HG02678 (cell line): ENCODE results near the gene IQGAP2.
"Not testable (repeated sequence)": the region's sequence is repeated elsewhere in the genome, so short reads cannot be mapped to it uniquely, and the experiment has no call there.

ENCODE experiments used
- ATAC-seq: cut with Tn5 transposase; IDR thresholded peaks from one replicate; pipeline ENCODE4 v1.9.1; 2021; ENCODE audit warnings: mild to moderate bottlenecking, moderate library complexity; ENCODE audit not compliant: unreplicated experiment

Gene IQGAP2

GRCh38 chr5:76529464-76530344 is 126.6 kb downstream of the IQGAP2 start:
- ATAC-seq = no peak

GRCh38 chr5:76532052-76532451 is 129.0 kb downstream of the IQGAP2 start:
- ATAC-seq = no peak

- ATAC-seq = no peak
These were observed 129.9 kb downstream of the IQGAP2 start for GRCh38 chr5:76532973-76533372.

GRCh38 chr5:76535577-76535976 is 132.5 kb downstream of the IQGAP2 start:
- no peak for ATAC-seq

- ATAC-seq = no peak
These were observed 134.0 kb downstream of the IQGAP2 start for GRCh38 chr5:76537073-76537543.

- ATAC-seq = no peak
These were observed 139.2 kb downstream of the IQGAP2 start for GRCh38 chr5:76542241-76542640.

- no peak for ATAC-seq
These were observed 140.0 kb downstream of the IQGAP2 start for GRCh38 chr5:76542887-76543690.

GRCh38 chr5:76544268-76544926 is 141.3 kb downstream of the IQGAP2 start:
- ATAC-seq = peak; percentile 32

GRCh38 chr5:76545184-76545583 is 142.1 kb downstream of the IQGAP2 start:
- ATAC-seq = no peak

- ATAC-seq = no peak
These were observed 143.5 kb downstream of the IQGAP2 start for GRCh38 chr5:76546497-76547102.

- ATAC-seq = peak; percentile 59
These were observed 144.3 kb downstream of the IQGAP2 start for GRCh38 chr5:76547242-76547890.

GRCh38 chr5:76547891-76548524 is 144.9 kb downstream of the IQGAP2 start:
- peak; percentile 31 for ATAC-seq

- ATAC-seq = no peak
These were observed 145.6 kb downstream of the IQGAP2 start for GRCh38 chr5:76548525-76549229.

- not testable (repeated sequence) for ATAC-seq
These were observed 147.8 kb downstream of the IQGAP2 start for GRCh38 chr5:76550881-76551280.

GRCh38 chr5:76552546-76552945 is 149.5 kb downstream of the IQGAP2 start:
- no peak for ATAC-seq

- ATAC-seq = no peak
These were observed 150.2 kb downstream of the IQGAP2 start for GRCh38 chr5:76553251-76553650.

- no peak for ATAC-seq
These were observed 152.0 kb downstream of the IQGAP2 start for GRCh38 chr5:76555114-76555513.

GRCh38 chr5:76555717-76556116 is 152.6 kb downstream of the IQGAP2 start:
- no peak for ATAC-seq

GRCh38 chr5:76556511-76557221 is 153.6 kb downstream of the IQGAP2 start:
- ATAC-seq = peak; percentile 94
